ENCODE data around the gene PFKL.

The PFKL gene

GRCh38 chr21:44260791-44261631 lies 38.8 kb upstream of the PFKL start:
- no peak for TF ChIP-seq CTCF (IDR thresholded peaks at IDR 0.05; ENCODE audit: low read depth, low read length, missing control alignments)
- no peak for DNase-seq (ENCODE audit: extremely low read depth, low read depth)
- H3K4me3 ChIP-seq (replicated peaks; ENCODE audit: low read depth, low read length), result no peak overlapping the region

DNA sequence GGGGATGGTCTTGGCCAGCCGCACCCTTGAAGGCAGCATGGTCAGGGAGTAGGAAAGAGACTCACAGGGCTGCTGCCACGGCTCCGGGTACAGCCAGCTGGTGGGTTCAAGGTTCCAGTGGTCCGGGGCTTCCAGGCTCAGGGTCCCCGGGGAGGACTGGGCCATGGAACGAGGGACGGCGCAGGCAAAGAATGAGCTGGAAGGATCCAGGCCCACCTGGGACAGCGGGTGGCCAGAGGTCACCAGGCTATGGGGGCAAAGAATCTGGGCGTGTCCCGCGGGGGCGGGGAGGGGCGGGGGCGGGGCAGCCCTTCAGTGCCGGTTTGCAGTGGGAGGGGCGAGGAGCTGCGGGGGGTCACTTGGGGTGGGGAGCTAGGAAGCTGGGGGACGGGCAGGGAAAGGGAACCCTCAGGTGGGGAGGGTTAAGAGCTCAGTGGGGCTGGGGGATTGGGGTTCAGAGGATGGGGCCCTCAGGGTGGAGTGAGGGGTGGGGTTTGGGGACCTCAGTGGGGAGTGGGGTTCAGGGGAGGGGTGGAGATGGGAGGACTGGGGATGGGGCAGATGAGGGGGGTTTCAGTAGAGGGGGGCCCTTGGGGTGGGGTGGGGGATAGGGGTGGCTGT lies 38.1 kb upstream of the PFKL start, which contains the start of gene DNMT3L:
DNMT3L (minus strand) TSS at position 223 of the 621 bp plus-strand sequence. CDS start 638 bp downstream, outside the sequence.
- TF ChIP-seq CTCF (IDR thresholded peaks at IDR 0.05; ENCODE audit: low read depth, low read length, missing control alignments), result no peak
- DNase-seq (ENCODE audit: extremely low read depth, low read depth), result no peak
- H3K4me3 ChIP-seq (replicated peaks; ENCODE audit: low read depth, low read length), result no peak within 1 kb of the TSS

DNA sequence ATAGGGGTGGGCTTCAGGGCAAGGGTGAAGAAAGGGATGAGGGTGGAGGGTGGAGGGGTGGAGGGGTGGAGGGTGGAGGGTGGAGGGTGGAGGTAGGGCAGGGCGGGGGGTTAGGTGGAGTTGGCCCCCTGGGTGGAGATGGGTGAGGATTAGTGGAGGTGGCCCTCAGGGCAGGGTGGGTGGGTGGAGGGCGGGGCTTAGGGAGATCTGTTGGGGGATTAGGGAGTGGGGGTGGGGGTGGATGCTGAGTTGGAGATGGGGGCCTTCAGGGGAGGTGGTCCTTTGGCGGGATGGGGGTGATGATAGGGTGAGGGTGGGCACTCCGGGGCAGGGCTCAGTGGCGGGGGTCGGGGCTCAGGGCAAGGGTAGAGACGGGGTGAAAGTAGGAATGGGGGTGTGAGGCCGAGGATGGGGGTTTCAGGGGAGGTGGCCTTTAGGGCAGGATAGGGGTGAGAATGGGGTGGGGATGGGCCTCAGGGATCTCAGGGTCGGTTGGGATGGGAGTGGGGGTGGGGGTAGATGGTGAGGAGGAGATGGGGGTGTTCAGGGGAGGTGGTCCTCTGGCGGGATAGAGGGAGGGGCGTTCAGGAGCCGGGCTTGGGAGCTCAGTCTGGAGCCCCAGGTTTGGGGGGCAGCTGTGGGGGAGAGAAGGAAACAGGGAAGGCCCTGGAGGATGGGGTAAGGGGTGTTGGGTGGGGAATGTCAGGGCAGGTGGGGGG lies 37.4 kb upstream of the PFKL start:
- DNase-seq (ENCODE audit: extremely low read depth, low read depth), result no peak
- no peak for TF ChIP-seq CTCF (IDR thresholded peaks at IDR 0.05; ENCODE audit: low read depth, low read length, missing control alignments)
- no peak overlapping the region for H3K4me3 ChIP-seq (replicated peaks; ENCODE audit: low read depth, low read length)

- DNase-seq (ENCODE audit: extremely low read depth, low read depth), result no peak
- H3K4me3 ChIP-seq (replicated peaks; ENCODE audit: low read depth, low read length), result no peak overlapping the region
- TF ChIP-seq CTCF (IDR thresholded peaks at IDR 0.05; ENCODE audit: low read depth, low read length, missing control alignments), result no peak
Measured at GRCh38 chr21:44263221-44263760, 36.6 kb upstream of the PFKL start.

GRCh38 chr21:44263768-44264167 lies 36.1 kb upstream of the PFKL start:
- DNase-seq (ENCODE audit: extremely low read depth, low read depth), result no peak
- no peak for TF ChIP-seq CTCF (IDR thresholded peaks at IDR 0.05; ENCODE audit: low read depth, low read length, missing control alignments)
- H3K4me3 ChIP-seq (replicated peaks; ENCODE audit: low read depth, low read length), result no peak overlapping the region

DNA sequence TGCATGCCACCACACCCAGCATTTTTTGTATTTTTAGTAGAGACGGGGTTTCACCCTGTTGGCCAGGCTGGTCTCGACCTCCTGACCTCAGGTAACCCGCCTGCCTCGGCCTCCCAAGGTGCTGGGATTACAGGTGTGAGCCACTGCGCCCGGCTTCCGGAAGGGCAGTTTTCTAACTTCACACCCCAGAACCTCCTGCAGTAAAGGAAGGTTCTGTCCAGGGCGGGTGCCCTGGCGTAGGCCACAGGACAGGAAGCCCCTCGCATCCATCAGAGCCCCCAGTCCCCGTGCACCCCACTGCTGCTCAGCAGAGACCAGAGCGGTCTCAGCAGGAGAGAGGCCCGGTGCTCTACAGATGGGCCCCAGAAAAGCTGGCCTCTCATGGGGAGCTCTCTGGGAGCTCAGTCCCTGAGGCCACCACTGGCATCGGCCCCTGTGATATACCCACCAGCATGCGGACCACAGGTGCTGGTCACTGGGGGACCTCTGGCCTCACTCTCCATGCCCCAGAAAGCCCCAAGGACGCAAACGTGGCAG lies 34.1 kb upstream of the PFKL start:
- DNase-seq (ENCODE audit: extremely low read depth, low read depth), result no peak
- no peak overlapping the region for H3K4me3 ChIP-seq (replicated peaks; ENCODE audit: low read depth, low read length)
- no peak for TF ChIP-seq CTCF (IDR thresholded peaks at IDR 0.05; ENCODE audit: low read depth, low read length, missing control alignments)

Data from HFF-Myc (cell line).